CMK (cell line): Measurements from ENCODE around the gene CSNK2A3.
"Not testable (repeated sequence)": the region's sequence is repeated elsewhere in the genome, so short reads cannot be mapped to it uniquely, and the experiment has no call there.

Experiments
- DNase-seq: peaks from one replicate; pipeline ENCODE4 v3.0.0-alpha.2; 2010; ENCODE audit warnings: low read depth

Gene CSNK2A3

DNA sequence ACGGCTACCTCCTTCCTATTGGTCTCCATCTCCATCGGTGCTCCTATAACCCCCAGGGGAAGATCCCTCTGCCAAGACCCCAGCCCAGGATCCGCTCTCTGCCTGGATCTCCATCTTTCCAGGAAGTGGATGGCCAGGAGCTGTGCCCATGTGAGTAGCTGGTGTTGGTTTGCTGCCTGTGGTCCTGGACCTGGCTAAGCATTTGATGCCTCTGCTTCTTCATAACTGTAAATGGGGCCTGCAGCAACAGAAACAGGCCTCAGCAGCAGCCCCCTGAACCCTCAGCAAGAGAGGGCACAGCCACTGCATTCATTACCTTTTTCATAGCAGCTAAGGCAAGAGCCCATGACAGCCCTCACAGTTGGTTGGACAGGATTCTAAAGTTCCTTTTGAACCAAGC is 26.6 kb upstream of the CSNK2A3 start:
- no peak for DNase-seq

DNA sequence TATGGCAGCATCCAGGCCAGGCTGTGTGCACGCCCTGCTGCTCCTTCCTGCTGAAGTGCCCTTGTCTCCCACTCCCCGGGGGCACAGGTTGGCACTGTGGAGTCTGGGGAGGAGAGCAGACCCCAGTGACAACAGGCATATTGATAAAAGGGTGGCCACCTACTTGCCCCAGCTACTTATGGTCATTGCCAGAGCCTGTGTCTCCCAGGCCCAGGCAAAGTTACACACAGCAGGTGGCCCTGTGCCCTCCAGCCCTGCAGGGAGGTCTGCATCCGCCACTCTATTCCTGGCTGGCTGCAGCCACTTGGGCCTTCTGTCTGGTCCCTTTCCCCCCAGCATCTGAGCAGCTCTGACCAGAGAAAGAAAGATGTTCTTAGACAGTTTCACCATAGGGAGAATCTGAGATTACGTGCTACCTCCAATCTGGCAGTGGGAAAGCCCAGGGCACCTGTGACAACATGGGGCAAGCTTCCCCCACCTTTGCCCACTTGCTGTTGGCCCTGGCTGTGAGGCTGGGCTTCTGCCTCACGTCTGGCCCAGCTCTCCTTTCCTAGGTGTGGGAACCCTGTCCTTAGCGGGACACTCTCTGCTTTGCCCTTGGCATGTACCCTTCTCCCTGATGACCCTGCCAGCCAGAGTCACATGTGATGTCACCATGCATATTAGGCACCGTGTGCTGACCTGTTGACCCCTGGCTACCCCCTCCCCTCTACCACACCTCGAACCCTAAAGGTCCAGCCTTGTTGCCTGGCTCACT is 25.3 kb upstream of the CSNK2A3 start:
- DNase-seq, result no peak

DNA sequence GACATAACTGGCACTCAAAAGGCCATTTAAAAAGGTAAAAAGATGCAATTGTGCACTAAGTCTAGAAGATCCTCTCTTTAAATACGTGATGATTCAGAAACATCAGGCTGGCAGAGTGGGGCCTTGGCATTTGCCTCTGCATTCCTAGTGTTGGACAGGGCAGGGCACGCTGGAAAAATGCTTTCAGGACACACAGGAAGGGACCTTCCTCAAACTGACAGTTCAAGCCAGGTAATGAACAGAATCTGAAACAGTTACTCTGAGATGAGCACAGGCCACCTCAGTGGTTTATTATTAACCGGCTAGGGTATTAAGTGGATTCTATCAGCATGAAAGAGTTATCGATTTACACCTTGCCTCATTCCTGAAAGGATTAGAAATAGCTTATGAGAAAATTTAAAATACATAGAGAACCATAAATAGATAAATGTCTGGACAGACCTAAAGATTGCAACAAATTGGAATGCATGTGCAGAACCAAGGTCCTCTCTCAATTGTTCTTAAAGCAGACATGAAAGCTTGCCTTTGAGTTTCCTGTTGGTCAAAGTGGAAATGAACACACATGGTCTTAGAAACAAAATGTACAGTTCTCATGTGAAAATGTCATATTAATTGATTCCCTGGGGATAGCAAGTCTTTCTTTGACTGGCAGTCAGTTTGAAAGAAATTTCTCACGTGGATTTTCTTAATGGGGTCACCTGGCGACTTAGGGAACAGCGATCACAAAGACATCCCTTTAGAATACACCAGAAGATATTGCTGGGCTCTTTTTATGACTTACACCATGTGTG is 21.5 kb upstream of the CSNK2A3 start:
- no peak for DNase-seq

DNA sequence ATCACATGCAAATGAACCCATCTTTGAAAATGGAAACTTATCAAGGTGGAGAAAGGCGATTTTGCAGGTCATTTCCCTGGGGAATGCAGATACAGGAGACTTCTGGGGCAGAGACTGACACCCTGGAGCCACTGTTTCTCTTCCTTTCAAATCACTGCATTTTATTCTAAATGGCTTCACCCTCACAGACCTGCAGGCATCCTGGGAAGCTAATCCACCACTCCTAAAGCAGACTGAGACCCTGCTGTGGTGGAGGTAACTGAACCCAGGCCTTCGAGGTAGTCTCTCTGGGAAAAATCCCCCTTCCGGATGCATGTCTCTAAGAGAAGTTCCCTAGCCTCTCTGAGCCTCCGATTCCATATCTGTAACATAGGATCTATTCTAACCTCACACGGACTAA is 20.9 kb upstream of the CSNK2A3 start:
- DNase-seq, result no peak

DNA sequence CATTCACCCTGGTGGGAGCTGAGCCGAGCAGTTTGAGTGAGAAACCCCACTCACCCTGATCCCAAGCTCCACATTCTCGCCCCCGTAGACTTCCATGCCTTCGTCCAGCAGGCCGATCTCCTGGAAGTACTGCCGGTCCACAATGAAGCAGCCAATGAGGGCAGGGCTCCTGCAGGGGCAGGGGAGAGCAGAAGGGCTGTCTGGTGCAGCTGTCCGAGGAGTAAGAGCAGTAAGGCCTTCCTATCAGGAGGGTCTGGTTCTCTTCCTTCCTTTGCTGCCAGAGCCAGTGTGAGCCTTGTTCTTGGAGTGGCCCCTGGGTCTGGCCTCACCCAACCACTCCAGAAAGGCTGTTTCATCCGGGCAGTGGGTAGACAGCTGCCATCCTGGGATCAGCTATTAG is 19.4 kb upstream of the CSNK2A3 start:
- no peak for DNase-seq

DNA sequence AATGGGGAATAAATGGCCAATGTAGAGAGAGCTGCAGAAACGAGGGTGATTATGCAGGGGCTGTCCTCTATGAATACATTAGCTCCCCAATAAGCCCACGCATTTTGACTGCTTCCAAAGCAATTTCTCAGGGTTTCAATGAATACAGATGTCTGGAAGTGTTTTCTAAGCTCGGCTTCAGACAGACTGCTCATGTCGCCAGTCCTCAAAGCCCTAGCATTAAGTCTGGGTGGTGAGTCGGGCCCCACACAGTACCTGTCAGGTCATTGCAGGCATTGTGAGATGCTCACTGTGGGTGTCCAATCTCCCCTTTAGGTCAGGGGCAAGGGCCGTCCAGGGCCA is 17.9 kb upstream of the CSNK2A3 start:
- DNase-seq, result no peak

DNA sequence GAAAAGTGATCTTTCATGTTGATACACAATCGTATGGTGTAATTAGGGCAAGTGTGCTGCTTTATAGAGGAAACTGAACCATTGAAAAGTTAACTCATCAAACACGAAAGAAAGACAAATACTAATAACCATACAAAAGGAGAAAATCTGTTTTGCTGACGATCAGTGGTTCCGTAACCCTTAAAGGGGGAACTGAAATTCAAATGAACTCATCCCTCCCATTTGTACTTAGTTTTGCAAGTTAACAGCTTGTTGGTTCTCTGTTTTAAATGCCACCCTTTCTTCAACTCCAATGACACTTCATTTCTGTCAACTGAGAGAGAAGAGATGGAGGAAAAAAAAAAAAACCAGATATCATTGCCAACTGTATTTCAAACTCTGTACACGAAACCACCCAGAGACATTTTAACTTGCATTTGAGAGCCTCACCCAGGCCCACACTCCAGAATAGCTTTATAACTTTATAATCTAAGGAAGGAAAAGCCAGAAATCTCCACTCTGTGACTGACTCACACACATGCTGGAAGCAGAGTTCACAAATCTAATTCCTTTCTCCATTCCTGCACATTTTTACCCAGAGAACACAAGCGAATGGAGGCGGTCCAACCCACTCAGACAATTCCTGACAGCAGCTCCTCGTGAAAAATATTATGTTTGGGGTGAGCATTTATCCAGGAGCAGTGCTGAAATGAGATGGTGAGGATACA is 17.4 kb upstream of the CSNK2A3 start:
- no peak for DNase-seq

DNA sequence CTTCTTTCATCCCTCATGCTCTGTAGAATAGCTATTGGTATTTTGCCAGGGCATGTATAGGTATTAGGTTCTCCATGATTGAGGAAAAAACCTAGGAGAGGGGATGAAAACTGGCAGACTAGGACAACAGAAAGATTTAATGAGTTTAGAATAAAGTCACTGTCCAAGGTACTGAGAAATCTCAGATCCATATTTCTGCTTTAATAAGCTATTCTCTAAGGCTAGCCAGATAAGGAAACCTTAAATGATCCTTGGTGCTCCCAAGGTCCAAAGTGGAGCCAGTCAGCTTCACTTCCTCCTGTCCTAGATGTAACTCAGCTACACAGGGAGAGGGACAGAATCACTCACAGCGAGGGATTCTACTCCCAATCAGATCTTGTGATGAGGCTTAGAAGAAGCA is 13.7 kb upstream of the CSNK2A3 start:
- DNase-seq, result no peak

DNA sequence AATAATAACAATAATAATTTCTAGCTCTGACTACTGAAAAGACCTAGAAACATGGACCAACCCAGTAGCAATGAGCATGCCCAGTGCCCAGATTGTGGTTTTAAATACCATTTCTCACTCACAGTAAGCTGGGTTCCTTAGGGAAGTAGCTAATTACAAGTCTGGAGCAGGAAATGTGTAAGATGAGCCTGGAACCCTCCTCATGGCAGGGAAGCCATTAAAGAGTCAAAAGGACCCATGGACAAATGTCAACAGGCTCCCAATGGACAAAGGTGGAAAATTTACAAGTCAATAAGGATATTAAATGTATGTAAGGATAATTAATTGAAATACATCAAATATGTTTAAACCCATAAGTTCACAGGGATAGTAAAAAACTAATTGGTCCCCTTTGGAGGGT is 10.6 kb upstream of the CSNK2A3 start:
- no peak for DNase-seq

DNA sequence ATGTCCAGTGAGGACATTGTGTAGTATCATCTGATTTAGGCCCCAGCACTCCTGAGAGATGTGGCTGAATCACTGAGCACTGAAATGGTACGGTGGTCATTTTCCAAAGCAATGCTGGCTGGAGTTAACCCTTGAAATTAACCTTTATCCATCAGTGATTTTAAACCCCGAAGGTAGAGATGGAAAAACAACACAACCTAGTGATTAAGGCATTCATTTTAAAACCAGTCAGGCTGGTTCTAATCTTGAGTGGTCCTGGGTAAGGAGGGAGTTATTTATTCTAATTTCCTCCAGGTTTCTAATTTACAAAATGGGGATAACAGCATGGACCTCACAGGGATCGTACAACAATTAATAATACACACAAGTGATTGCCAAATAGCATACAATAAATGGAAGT is 6.6 kb upstream of the CSNK2A3 start:
- no peak for DNase-seq

DNA sequence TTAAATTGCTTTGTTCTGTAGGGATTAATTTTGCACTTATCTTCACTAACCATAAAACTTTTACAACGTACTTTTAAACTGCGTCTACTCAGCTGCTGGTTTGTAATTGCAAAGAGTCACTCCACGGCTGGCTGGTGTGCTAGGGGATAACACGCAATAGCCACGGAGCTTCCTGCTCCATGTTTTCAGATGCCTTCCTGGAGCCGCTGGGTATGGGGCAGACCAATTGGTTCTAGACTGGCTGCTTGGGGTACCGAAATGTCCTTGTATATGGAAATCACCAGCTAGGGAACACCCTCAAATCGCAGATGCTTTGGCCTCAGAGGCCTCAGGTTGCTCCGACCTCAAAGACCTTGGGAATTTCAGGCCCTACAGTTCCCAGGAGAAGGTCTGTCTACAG is 3.8 kb upstream of the CSNK2A3 start:
- no peak for DNase-seq

DNA sequence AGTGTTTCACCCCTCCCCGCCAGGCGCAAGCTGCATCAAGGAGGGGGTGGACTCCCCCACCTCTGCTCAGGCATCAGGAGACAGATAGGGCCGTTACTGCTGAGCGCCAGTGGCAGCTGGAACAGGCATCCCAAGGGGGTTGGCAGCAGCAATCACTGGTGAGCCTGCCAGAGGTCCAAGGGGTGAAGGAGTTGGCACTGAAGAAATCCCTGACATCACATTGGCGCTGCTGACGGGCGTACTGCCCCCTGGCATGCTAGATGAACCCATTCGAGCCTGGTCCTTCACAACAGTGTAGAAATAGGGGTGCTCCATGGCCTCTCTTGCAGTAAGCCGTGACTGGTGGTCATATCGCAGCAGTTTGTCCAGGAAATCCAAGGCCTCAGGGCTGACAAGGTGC is 1.2 kb downstream of the CSNK2A3 start:
- not testable (repeated sequence) for DNase-seq

DNA sequence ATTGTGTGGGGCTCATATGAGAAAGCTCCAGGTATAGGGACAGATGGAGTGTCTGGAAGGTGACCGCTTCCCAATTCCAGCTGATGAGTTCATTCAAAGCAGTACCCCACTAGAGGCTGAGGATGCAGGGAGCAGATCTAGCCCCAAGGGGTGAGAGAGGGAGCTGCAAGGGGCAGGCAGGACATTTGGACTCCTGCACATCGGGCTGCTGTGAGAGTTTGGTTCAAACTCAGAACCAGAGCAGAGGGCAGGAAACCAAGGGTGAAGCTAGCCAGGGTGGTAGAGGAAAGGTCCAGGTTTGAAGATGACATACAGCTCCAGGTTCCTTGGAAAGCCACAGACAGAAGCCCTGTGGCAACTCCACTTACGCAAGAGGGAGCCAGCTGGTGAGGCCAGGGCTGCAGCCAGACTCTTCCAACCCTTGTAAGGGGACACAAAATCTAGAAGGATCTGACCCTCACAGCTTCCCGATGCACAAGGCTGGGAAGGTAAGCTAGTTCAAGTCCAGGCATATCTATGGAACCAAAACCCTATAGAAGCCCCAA is 1.9 kb downstream of the CSNK2A3 start:
- no peak for DNase-seq

DNA sequence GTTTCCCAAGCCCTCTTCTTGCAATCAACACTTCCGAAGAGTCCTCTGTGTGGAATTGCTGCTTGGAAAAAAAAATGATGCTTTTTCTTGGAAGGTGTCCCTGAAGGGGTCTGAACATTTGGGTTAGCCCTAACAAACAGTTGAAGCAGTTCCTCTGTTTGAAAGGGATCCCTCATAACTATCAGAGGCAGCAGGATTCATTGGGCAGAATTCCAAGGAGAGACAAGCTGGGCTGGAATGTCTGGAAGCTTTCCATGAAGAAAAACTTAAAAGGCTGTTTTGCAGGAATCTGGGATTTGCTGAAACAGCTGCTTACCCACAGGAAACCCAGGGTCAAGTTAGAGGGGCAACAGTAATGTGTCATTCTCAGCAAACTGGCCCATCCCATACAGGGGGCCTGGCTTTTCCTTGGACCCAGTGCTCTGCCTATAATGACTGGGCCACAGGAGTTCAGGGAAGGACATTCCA is 3.1 kb downstream of the CSNK2A3 start:
- DNase-seq, result no peak

DNA sequence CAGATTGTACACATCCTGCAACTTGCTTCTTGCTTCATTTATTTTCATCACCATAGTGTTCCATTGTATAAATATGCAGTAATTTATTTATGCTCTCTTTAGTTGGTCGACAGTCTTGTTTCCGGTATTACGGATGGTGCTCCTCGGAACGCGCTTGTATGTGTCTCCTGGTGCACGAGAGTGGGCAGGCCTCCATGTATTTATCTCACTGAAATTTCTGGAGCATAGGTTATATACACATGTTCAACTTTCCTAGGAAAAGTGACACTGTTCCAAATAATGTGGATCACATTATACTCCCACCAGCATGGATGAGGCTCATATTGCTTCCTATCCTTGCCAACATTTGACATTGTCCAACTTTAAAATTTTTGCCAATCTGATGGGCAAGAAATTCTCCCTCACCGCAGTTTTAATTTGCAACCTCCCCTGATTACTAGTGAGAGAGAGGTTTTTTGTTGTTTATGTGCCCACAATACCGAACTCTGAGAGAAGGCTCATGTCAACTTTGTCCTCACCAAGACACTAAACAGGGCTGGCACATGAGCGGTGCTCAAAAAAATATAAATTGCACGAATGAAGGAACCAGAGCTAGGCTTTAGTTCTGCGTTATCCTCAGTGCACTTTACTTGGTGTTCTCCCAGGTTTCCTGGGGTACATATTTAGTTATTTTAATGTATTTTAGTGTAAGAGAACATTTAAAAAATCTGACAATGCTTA is 3.8 kb downstream of the CSNK2A3 start:
- no peak for DNase-seq

DNA sequence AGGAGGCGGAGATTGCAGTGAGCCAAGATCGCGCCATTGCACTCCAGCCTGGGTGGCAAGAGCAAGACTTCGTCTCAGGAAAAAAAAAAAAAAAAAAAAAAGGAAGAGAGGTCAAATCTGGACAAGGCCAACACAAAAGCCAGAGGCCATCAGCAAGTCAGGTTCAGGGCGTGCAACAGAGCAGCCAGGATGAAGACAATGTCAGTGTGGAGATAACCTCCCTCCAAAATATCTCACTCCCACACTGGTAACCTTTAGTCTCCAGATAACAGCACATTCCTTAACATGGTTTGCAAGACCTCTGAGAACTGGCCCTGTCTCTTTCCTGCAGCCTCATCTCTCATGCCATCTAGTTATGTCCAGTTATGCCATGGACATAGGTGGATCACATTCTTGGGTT is 4.7 kb downstream of the CSNK2A3 start:
- DNase-seq, result no peak

DNA sequence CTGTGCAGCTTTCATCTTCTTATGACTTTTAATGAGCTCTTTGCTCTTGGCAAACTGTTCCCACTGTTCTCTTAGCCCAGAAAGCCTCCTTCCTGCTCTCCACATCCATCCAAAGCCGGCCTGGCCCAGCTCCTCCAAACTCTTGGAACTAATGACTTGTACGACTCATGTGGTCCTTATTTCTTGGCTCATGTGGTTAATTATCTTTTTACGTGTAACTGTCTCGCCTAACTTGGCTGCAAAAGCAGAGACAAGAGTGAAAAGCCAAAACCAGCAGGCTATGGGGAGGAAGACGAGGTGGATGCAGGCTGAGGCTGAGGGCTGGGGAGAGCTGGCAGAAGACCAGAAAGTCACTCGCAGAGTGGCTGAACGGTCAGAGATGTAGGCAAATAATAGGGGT is 5.5 kb downstream of the CSNK2A3 start:
- DNase-seq, result no peak

DNA sequence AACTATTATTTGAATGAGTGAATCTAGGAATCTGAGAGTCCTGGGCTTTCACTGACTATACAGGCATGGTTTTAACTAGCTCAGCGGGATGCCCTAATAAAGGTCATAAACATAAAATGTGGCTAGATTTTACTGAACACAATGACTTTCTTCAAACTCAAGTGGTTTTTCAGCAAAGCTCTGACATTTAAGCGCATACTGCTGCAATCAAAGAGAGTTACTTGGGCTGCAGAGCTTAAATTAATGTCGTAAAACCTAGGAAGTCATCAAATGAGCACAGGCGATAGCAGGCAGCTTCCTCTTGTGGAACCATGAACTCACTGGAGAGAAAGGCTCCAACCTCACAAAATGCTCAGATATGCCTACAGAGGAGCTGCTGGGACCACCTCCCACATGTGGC is 6.7 kb downstream of the CSNK2A3 start:
- DNase-seq, result no peak

DNA sequence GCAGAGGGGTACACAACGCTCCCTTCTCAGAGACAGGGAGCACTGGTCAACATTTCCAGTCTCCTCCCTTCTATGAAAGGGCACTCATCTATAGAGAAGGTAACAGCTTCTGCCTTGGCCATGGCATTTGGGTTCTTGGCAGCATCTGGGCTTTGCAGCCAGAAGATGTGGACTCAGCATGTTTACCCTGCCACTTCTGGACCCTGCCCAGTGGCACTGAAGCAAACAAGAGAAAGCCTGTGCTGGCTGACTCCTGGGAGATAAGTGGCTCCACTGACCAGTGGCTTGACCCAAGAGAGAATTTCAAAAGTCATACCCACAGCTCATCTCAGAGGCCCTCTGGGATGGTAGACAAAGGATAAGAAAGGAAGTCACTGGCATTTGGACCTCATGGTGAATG is 8.0 kb downstream of the CSNK2A3 start:
- DNase-seq, result no peak

DNA sequence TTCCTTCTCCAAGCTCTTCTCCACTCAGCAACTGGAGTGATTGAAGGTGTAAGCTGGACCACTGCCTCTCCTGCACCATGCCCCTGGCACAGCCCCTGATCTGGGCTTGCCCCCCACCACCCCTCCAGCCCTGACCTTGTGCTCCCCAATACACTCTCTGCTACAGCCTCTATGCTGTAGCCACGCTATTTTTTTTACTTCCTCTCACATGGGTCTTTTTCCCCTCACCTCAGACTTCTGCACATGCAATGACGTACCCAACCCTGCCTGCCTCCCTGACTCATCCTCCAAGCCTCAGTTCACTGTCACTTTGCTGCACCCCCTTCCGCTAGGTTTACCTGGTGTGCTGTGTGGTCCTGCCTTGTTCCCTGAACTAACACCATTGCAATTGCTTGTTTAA is 9.0 kb downstream of the CSNK2A3 start:
- DNase-seq, result no peak

DNA sequence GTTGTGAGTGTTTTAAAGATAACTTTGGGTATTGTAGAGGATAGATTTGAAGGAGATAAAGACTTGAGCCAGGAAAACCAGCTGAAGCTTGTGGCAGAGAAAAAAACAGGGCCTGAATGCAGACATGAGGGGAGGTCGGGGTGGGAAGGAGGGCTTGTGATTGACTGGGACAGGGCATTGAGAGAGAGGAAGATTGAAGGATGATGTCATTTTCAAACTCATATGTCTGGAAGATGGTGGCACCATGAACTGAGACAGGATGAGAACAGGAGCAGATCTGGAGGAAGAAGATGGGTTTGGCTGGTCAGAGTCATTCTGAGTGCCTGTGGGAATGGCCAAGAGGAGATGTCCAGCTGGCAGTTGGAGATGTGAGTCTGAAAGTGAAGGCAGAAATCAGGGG is 14.7 kb downstream of the CSNK2A3 start:
- no peak for DNase-seq

DNA sequence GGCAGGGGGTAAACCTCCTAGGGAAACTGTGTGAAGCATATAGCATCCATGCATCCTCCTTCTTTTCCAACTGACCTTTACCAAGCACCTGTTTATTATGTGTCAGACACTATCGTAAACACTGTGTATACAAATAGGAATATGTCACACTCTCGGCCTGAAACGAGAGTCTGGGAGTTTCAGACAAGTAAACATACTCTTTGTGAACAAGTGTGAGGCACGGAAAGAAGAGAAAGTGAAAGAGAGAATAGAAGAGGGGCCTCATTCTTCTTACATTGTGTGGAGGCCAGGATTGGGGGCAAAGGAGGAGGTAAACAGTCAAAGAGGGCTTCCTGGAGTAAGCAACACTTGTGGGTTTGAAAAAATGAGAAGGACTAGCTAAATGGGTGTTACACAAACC is 16.4 kb downstream of the CSNK2A3 start:
- no peak for DNase-seq
